C4-2B (cell line): ENCODE results near the gene GNG3.

Experiments
- H3K27ac ChIP-seq: fragments of 450-650 bp; 2 replicates; pipeline ENCODE4 v1.5.1; 2017
- CTCF ChIP-seq: fragments of 450-650 bp; conservative IDR thresholded peaks from 2 replicates; pipeline ENCODE4 v1.5.1; 2017; ENCODE audit warnings: mild to moderate bottlenecking
- ZFX ChIP-seq: fragments of 450-650 bp; IDR thresholded peaks from 2 replicates; pipeline ENCODE4 v1.6.1; 2017

Gene GNG3

DNA sequence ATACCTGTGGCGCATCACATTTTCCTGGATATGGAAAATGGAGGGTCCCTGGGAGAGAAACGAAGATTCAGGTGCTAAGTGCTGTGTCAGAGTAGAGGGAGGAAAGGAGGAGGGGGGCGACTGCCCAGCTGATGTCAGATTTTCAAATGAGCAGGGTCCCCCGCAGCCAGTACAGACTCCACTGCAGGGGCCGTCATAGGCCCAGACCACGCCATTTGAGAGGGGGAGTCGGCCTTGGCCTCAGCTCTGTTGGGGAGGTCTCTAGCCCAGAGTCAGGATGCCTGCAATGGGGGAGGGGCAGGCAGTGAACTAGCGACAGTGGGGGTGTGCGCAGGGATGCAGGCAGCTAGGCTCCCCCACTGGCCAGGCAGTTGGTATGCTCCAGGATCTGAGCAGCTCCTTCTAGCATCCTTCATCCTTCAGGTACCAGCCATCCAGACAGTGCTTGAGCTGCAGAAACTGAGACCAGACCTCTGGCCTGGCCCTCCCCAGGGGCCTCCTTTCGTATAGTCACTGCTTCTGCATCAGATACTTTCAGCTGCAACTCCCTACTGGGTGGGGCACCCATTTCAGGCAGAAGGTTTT is at the start of gene GNG3, which contains the start of gene BSCL2:
Gene GNG3 (plus strand): TSS at position 400 of the 585 bp plus-strand sequence. CDS start 620 bp downstream, outside the sequence.
Gene BSCL2 (minus strand): TSS at position 148 of the 585 bp plus-strand sequence. CDS start 229 bp downstream, outside the sequence.
- peak within 1 kb of the TSS; percentile 87 for H3K27ac ChIP-seq
- TF ChIP-seq ZFX: no peak
- TF ChIP-seq CTCF: no peak

- peak overlapping the region; percentile 98 for H3K27ac ChIP-seq
- TF ChIP-seq ZFX (no peak), CTCF (no peak)
Measured at GRCh38 chr11:62664405-62665074, 42.9 kb upstream of the GNG3 start.

DNA sequence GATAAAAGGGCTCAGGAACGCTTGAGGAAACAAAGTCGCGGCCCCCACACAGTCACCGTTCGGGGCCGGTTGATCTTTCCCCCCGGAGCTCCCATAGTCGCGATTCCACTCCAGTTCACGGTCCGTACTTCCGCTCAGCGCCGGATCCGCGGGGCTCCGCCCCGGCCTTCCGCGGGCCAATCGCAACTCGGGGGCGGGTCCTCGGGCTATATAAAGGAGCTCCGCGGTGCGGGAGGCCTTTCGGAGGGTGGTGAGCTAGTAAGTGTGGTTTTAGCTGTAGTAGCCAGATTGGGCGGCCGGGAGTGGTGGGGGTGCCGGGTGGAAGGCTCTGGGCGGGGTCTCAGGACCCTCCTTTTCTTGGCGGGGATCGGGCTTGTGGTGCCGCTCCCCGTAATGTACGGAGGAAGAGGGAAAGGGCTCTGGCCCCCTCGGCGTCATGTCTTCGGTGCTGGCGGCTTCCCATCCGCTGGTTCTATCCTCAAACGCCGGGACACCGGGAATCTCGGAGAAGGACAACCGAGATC is 42.3 kb upstream of the GNG3 start, which contains the start of the genes C11orf98 and CSKMT:
Gene C11orf98 (minus strand): TSS at position 136 of the 524 bp plus-strand sequence. CDS start 41 bp downstream, at position 95.
Gene CSKMT (plus strand): TSS at position 238 of the 524 bp plus-strand sequence. CDS start 568 bp downstream, outside the sequence.
- TF ChIP-seq CTCF: no peak
- TF ChIP-seq ZFX: peak; percentile 63
- H3K27ac ChIP-seq: peak within 1 kb of the TSS; percentile 98

GRCh38 chr11:62665599-62666258 is 41.7 kb upstream of the GNG3 start:
- peak overlapping the region; percentile 98 for H3K27ac ChIP-seq
- TF ChIP-seq CTCF (no peak), ZFX (0 out of 2 replicates have a peak, but pooled peaks have one; percentile 30)

- TF ChIP-seq ZFX (no peak), CTCF (no peak)
- peak overlapping the region; percentile 98 for H3K27ac ChIP-seq
Measured at GRCh38 chr11:62666259-62666926, 41.1 kb upstream of the GNG3 start.

DNA sequence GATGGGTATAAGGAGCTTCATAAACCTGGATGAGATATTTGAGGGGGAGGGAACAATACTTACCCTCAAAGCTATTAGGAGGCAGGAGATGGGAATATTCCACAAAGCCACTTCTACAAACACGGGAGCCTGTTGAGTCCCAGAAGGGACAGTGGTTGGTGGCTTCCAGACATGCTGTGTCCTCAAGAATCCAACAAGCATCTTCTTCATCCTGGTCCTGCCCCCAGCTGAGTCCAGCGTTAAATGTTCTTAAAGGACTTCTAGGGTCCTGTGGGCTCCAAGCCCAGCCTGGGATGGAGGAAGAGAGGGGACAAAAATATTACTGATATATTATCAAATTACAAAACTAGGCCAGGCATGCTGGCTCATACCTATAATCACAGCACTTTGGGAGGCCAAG is 40.0 kb upstream of the GNG3 start:
- TF ChIP-seq ZFX: no peak
- TF ChIP-seq CTCF: no peak
- H3K27ac ChIP-seq: peak overlapping the region; percentile 98
